Tibial artery (tissue), 4 donors: ENCODE measurements around the gene HOXD9.

Source experiments
- DNase-seq, 2 donors: peaks; one replicate each; pipeline ENCODE4 v3.0.0-alpha.2; 2019
- H3K27ac ChIP-seq, 2 donors: fragments of 200-600 bp; sonication (generic) in 1 of 2; 1 replicate in 1 of 2; 2 replicates in 1 of 2; pipeline ENCODE4 v1.5.1; 2018 to 2019; ENCODE audit warnings: mild to moderate bottlenecking in 1 of 2
- H3K27me3 ChIP-seq, 2 donors: fragments of 200-600 bp; sonication (generic) in 1 of 2; one replicate each; pipeline versions ENCODE4 v1.5.1 to v1.6.0; 2016 to 2019
- H3K36me3 ChIP-seq, 3 donors: fragments of 200-600 bp; sonication (generic) in 2 of 3; one replicate each; pipeline ENCODE4 v1.5.1; 2016 to 2019; ENCODE audit warnings: mild to moderate bottlenecking in 2 of 3
- H3K4me1 ChIP-seq, 4 donors: fragments of 200-600 bp; sonication (generic) in 2 of 4; 1 replicate in 3 of 4; 2 replicates in 1 of 4; pipeline ENCODE4 v1.5.1; 2016 to 2019
- H3K4me3 ChIP-seq, 2 donors: fragments of 200-600 bp; sonication (generic) in 1 of 2; 1 replicate in 1 of 2; 2 replicates in 1 of 2; pipeline ENCODE4 v1.5.1; 2018 to 2019; ENCODE audit warnings: mild to moderate bottlenecking in 2 of 2
- H3K9me3 ChIP-seq, 3 donors: fragments of 200-600 bp; sonication (generic) in 1 of 3; one replicate each; pipeline ENCODE4 v1.5.1; 2016 to 2019
- intact Hi-C: fragments of 100-400 bp; cut with DNase I; formaldehyde crosslinking; loops from one replicate; pipeline ENCODE4 v1.15.0; 2023; ENCODE audit warnings: low total_unique reads
- TF ChIP-seq, protein P1 (sequence below), 2 experiments: fragments of 200-600 bp in 1 of 2; fragments of 450-650 bp in 1 of 2; IDR thresholded peaks; one replicate each; pipeline ENCODE4 v1.5.1; 2017 to 2019; ENCODE audit warnings: antibody characterized with exemption in 2 of 2, mild to moderate bottlenecking in 1 of 2, moderate library complexity in 1 of 2

Gene HOXD9

GRCh38 chr2:176140513-176141317 is 18.2 kb downstream of the HOXD9 start:
- H3K4me1 ChIP-seq, result peaks cover 0 to 34% (median 19%) of the 10 kb centered on the region in 4 donors
- H3K27me3 ChIP-seq, result peaks cover 0 to 19% of the 10 kb centered on the region in 2 donors
- peak; percentile 51 to 85 for DNase-seq
- H3K9me3 ChIP-seq, result no peaks in the 10 kb centered on the region
- H3K27ac ChIP-seq, result peak overlapping the region; percentile 57 to 60
- intact Hi-C loops, result loop anchor here (2.0 to 5.0 kb wide), 3 partner anchors 314 to 497 kb away; no protein-coding TSS in a partner anchor
- peak overlapping the region; percentile 48 to 57 for H3K4me3 ChIP-seq
- H3K36me3 ChIP-seq, result no peaks in the 10 kb centered on the region
- TF ChIP-seq, protein P1, sequence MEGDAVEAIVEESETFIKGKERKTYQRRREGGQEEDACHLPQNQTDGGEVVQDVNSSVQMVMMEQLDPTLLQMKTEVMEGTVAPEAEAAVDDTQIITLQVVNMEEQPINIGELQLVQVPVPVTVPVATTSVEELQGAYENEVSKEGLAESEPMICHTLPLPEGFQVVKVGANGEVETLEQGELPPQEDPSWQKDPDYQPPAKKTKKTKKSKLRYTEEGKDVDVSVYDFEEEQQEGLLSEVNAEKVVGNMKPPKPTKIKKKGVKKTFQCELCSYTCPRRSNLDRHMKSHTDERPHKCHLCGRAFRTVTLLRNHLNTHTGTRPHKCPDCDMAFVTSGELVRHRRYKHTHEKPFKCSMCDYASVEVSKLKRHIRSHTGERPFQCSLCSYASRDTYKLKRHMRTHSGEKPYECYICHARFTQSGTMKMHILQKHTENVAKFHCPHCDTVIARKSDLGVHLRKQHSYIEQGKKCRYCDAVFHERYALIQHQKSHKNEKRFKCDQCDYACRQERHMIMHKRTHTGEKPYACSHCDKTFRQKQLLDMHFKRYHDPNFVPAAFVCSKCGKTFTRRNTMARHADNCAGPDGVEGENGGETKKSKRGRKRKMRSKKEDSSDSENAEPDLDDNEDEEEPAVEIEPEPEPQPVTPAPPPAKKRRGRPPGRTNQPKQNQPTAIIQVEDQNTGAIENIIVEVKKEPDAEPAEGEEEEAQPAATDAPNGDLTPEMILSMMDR (IDR thresholded peaks at IDR 0.05), result peak; percentile 94 to 95

DNA sequence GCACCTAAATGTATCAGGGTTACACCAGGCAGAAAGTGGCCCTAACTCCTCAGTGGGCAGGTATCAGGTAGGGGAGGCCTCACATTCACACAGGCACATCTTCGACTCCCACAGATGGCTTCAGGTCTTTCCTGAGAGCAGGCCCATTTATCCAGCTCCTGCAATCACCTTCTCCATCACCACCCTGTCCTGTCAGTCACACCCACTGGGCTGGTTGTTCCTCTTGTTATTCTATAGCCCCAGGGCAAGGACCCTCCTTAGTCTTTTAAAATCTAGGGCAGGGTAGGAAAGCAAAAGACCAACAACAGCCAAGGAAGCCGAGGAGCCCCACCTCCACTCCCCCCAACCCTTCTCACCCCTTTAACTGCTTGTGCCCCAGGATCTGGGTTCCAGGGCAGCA is 19.8 kb downstream of the HOXD9 start:
- intact Hi-C loops, result loop anchor here (5.0 kb wide), 1 partner anchor 495 kb away; no protein-coding TSS in a partner anchor
- Histone ChIP-seq H3K4me3 (no peak overlapping the region), H3K4me1 (peaks cover 0 to 21% (median 10%) of the 10 kb centered on the region in 4 donors), H3K27ac (no peak overlapping the region), H3K36me3 (no peaks in the 10 kb centered on the region), H3K9me3 (no peaks in the 10 kb centered on the region), H3K27me3 (peaks cover 0 to 12% of the 10 kb centered on the region in 2 donors)
- TF ChIP-seq, protein P1 (IDR thresholded peaks at IDR 0.05), result no peak
- DNase-seq, result no peak

GRCh38 chr2:176145085-176145969 is 22.8 kb downstream of the HOXD9 start:
- peaks cover 0 to 33% of the 10 kb centered on the region in 2 donors for H3K27me3 ChIP-seq
- H3K4me1 ChIP-seq, result peaks cover 0 to 8% (median 4%) of the 10 kb centered on the region in 4 donors

DNA sequence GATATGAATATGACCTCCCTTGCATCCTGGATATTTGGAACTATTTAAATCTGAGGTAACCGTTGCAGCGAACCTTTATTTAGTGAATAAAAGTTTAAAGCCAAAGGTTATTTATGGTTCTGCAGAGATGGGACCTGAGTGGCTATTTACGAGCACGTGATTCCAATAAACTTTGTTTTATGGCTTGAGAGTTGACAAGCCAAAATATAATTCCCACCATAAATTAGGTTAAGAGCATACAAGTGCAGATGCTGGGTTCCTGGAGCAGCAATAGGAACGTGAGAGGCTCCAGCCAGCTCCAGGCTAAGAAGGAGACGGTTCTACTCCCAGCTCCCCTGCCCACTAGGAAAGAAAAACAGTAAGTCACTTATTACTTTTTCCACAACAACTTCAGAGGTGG is 23.6 kb downstream of the HOXD9 start:
- Histone ChIP-seq H3K9me3 (no peaks in the 10 kb centered on the region), H3K4me3 (no peak overlapping the region), H3K27ac (no peak overlapping the region), H3K36me3 (peaks cover 0 to 6% (median 0%) of the 10 kb centered on the region in 3 donors), H3K27me3 (peaks cover 0 to 40% of the 10 kb centered on the region in 2 donors), H3K4me1 (peaks cover 0 to under 1% (median 0%) of the 10 kb centered on the region in 4 donors)
- TF ChIP-seq, protein P1 (IDR thresholded peaks at IDR 0.05), result no peak
- DNase-seq, result no peak
- intact Hi-C loops, result no loop called here

More at GRCh38 chr2:176145085-176145969, 22.8 kb downstream of the HOXD9 start:
- no peak overlapping the region for H3K27ac ChIP-seq
- no peaks in the 10 kb centered on the region for H3K9me3 ChIP-seq
- TF ChIP-seq, protein P1 (IDR thresholded peaks at IDR 0.05), result no peak
- no peak overlapping the region for H3K4me3 ChIP-seq
- H3K36me3 ChIP-seq, result peaks cover 0 to 6% (median 0%) of the 10 kb centered on the region in 3 donors
- intact Hi-C loops, result no loop called here
- no peak for DNase-seq

DNA sequence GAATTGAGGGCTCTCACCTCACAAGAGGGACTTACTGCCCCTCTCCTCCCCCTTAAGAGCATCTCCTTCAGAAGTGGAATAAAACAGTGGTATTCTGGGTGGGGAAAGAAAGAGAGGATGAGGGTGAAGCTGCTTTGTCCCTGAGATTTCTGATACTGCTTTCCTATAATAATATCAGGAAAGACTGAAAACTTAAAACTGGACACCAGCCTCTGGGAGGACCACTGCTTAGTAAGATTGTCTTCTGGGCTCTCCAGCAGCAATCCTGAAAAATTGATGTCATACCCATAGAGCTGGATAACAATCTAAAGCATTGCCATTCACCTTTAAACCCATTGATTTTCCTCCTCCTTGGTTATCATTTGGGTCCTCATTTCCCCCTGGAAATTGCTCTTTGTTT is 24.1 kb downstream of the HOXD9 start:
- Histone ChIP-seq H3K9me3 (no peaks in the 10 kb centered on the region), H3K4me1 (no peaks in the 10 kb centered on the region), H3K36me3 (peaks cover 0 to 8% (median 0%) of the 10 kb centered on the region in 3 donors), H3K27me3 (peaks cover 0 to 45% of the 10 kb centered on the region in 2 donors), H3K4me3 (no peak overlapping the region), H3K27ac (no peak overlapping the region)
- intact Hi-C loops, result no loop called here
- TF ChIP-seq, protein P1 (IDR thresholded peaks at IDR 0.05), result no peak
- DNase-seq, result no peak
